GM19452 (cell line): ENCODE measurements around the gene PPP1R1B.

Source experiments
- ATAC-seq: cut with Tn5 transposase; IDR thresholded peaks from one replicate; pipeline ENCODE4 v1.9.1; 2021; ENCODE audit not compliant: unreplicated experiment

The PPP1R1B gene

GRCh38 chr17:39631403-39631802 is 4.7 kb downstream of the PPP1R1B start:
- no peak for ATAC-seq

DNA sequence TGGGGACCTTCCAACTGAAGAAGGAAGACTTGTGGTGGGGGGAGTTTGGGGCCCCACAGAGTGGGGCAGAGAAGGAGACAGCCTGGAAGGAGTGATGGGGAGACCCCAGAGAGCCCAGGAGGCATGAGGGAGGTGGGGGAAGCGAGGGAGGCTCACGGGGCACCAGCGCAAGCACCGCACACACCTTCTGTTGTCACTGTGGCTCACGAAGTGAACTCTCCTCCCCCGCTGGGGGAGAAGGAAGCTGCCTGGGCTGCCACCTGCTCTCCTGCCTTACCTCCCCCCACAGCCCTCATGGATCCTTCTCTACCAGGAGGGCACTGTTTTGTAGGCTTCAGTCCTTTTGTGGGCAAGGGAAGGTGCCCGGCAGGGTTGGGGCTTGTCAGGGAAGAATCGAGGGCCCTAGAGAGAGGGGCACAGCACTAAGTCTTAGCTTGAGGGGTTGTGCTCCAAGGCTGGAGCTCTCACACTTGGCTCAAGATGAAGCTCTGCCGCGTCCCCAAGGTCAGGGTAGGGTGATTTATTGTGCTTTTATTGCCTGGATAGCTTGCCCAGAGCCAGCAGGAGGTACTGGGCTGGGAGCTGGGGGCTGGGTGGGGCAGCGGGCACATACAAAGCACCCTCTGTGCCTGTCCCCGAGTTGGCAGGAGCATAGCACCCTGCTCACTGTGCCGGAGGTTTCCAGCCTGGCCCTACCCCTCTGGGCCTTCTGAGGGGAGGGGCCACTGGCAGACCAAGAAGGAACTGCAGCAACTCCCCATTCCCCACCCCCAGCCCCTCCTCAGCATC is 5.6 kb downstream of the PPP1R1B start:
- no peak for ATAC-seq

DNA sequence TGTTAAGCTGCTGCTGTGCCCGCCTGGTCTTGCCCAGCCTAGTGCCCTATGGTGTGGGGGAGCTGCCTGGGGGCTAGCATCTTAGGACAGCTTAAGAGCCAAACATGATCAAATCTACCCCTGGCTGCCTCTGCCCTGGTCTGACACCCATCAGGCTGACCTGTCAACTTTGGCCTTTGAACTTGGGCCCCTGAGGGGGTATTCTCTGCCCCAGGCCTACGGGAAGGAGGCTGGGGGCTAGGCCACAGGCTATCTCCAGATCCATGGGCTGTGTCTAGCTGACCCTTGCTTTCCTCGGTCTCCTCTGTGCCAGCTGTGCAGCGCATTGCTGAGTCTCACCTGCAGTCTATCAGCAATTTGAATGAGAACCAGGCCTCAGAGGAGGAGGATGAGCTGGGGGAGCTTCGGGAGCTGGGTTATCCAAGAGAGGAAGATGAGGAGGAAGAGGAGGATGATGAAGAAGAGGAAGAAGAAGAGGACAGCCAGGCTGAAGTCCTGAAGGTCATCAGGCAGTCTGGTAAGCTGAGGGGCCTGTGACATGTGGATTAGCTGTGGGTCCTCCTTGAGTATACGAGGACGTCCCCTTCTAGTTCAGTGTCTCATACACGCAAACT is 6.9 kb downstream of the PPP1R1B start:
- no peak for ATAC-seq

GRCh38 chr17:39634384-39634871 is 7.7 kb downstream of the PPP1R1B start:
- no peak for ATAC-seq

- no peak for ATAC-seq
Observed at GRCh38 chr17:39635614-39636176, 8.9 kb downstream of the PPP1R1B start.

DNA sequence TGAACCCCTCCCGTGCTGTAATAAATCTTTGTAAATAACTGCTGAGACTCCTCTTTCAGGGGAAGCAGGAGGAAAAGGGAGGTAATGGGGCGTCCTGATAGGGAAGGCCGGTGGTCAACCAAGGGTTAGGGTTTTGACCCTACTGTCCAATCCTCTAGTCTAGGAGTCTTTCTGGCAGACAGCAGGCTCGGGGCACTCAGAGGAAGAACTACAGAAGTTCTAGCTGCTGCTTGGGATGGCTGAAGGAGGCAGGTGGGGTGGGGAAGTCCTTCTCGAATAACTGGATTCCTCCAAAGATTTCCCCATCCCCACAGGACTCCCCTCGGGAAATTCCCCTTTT is 9.8 kb downstream of the PPP1R1B start:
- ATAC-seq, result peak; percentile 14

DNA sequence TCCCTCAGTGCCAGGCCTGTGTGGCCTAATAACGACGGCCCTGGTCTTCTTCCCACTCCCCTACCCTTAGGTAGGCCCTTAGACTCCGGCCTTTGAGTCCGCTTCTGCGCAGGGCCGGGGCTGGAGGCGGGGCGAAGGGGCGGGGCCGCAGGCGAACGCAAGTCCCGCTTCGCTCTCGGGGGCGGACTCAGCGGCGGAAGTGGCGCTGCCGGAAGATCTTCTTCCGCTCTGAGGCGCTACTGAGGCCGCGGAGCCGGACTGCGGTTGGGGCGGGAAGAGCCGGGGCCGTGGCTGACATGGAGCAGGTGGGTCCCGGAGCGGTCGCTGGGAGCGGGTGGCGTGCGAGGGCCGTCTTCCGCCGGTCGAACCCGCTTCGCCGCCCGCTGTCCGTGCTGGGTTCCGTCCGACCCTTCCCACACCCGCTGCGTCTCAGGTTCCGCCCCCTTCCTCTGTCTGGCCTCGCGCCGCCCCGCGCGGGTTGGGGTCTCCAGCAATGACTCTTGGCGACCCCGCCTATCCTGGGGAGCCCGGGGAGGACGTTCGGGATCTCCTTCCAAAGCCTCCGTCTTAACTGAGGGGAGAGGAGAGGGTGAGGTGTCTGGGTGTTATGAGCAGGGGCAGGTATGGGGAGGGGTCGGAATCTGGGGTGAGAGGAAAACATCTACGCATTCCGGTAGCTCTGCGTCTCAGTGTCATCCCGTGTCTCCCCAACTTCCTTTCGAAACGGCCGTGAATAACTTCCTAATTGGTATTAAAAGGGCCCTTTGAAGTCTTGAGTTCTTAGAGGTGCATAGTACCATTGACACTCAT is 10.4 kb downstream of the PPP1R1B start, which contains the start of gene STARD3:
TSS of gene STARD3 (plus strand) at position 218 of the 810 bp plus-strand sequence. CDS start 16,388 bp downstream, outside the sequence.
- peak; percentile 88 for ATAC-seq

DNA sequence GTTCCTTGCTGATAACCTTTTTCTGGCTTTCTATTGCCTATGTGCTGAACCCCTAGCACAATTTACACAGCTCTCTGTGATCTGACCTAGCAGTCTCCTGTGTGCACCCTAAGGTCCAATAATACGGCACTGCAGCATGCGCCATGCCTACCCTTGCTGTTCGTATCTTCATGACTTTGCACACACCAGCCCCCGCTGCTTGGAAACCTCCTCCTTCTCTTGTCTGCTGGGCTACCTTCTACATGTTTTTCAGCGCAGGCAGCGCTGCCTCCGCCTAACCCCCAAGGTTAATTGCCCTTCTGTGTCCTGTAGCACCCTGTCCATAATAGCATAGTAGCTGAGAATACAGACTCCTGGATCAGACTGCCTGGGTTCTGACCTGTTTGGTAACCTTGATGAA is 11.6 kb downstream of the PPP1R1B start:
- ATAC-seq, result no peak

- no peak for ATAC-seq
Observed at GRCh38 chr17:39639043-39639442, 12.3 kb downstream of the PPP1R1B start.

GRCh38 chr17:39639566-39640458 is 13.1 kb downstream of the PPP1R1B start:
- ATAC-seq, result no peak

DNA sequence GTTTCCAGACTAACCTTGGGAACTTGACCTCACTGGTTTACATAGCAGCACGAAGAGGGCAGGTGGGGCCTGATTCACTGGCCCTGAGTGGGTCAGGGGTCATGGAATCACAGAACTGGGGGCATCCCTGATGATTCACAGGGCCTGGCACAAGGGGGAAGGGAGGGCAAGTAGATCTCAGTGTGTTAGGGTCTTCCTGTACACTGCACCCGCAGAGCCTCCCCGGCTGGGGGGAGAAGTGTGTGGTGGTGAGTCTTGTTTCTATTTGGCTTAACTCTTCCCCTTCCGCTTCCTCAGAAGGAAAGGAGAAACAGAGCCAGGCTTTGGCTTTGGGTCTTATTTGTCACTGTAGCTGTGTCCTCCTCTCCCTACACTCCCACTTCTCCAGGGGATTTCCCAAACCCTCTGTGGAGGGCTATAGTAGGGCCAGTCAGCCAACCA is 13.9 kb downstream of the PPP1R1B start:
- ATAC-seq, result no peak

- no peak for ATAC-seq
Observed at GRCh38 chr17:39641097-39641496, 14.3 kb downstream of the PPP1R1B start.

DNA sequence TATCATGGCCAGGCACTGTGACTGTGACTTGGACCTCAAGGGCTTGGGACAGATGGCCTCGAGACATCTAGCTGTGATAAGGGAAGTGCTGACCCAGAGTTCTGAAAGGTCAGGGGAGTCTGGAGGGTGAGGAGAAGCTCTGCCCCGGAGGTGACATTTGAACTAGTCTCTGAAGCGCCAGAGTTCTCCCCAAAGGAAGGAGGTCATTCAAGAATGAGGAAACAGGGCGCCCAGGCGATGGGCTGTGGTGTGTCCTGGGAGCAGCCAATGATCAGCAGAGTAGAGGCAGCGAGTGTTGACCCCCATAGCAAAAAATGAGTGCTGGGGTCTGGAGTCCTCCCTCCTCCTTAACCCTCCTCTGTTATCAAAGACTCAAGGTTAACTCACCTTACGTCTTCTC is 15.1 kb downstream of the PPP1R1B start:
- no peak for ATAC-seq

DNA sequence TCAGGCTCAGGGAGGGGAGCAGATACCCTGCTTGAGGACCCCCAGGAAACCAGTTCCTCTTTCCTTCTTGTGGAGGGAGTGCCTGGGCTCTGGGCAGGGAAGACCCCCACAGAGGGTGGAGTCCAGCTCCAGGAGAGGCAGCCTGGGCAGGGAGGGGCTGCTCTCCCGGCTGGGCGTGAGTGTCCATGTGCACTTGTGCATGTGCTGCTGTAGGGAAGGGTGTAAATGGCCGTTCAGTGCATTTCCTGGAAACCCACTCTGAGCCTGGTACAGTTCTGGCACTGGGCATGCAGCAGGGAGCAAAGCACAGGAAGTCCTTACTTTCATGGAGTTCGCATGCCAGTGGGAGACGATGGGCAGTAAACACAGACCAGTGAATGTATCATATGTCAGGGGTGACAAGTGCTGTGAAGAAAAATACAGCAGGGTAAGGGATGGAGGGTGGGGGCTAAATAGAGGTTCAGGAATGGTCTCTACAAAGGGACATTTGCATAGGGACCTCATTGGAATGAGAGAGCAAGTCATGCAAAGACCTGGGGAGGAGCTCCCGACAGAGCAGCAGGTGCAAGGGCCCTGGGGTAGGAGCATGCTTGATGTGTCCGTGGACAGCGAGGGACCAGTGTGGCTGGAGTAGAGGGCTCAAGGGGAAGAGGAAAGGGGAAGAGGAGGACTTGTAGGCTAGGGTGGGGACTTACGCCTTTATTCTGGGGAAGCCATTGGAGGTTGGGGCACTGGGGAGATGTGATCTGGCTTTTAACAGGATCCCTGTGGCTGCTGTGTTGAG is 15.7 kb downstream of the PPP1R1B start:
- ATAC-seq, result no peak

GRCh38 chr17:39643271-39643670 is 16.5 kb downstream of the PPP1R1B start:
- ATAC-seq, result no peak

DNA sequence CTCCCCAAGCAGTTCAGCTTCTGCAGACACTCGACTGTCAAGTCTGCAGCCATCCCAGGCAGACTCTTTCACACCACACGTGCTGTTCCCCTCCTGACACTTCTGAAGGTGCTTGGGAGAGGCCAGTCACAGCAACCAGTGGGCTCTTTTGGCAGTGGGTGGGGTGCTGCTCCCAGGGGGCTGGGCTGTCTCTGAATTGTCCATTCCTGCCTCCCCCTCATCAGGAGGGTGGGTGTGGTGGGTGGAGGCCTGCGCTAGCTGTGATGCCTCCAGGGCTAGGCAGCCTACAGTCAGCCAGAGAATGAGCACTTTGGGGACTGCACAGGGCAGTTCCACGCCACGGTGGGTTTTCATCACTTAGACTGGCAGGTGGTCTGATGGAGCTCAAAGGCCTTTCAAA is 20.5 kb downstream of the PPP1R1B start:
- ATAC-seq, result no peak

DNA sequence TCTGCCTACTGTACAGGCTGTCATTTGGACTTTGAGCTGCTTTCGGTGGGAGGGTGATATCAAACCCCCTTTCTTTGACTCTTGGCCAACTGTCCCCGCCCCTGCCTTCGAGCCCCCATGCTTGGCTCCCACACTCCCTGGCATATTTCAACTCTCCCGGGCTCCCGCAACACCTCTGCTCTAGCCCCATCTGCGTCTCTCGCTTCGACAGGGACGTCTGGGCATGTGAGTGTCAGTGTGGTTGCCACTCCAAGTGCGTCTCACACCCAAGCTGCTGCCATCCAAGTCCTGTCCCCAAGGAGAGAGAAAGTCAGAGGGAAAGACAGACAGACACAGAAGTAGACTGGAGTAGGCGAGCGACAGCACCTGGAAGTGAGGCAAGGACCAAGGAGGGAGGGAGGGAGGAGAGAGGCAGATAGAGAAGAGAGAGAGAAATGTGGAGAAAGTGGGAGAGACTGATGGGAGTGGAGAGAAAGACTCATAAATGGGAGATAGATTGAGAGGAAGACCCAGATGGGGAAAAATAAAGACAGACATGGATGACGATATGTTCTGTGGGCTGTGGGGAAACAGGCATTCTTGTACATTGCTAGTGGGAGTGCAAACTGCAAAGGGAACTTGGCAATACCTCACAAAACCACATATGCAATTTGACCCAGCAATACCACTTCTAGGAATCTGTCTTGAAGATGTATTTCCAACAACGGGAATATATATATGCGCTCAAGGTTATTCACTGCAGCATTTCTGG is 22.0 kb downstream of the PPP1R1B start:
- ATAC-seq, result no peak

- no peak for ATAC-seq
Observed at GRCh38 chr17:39650121-39650579, 23.4 kb downstream of the PPP1R1B start.
